ENCODE measurements around the gene CHN1.

Gene CHN1

DNA sequence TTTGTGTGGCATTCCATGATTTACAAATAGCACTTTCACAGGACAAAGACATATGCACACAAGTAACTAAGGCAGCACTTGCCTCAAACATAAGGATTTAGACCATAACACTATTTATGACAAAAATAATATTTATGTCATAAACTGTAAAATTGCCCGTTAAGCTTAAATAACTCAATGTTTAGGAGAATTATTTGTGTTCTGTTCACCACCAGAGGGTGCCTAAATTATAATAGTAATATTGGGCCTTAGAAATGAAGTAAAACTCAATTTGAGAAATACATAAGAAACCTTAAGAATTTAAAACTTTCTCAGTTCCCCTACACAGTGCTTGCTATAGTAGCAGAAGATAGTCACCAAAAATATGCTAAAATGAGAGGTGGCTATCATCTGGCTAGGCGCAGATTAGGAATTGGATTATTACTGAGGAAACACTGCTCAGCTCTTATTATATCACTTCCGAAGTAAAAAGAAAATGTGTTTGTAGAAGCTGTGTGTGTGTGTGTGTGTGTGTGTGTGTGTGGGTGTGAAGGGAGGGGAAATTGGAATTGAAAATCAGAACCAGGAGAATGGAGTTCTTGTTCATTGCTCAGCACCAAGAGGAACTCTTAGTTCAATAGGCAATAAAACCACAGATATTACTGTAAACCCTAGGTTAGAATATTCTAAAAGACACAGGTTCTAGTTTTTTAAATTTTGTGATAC is 4.9 kb upstream of the CHN1 start:
- no peak for DNase-seq

DNA sequence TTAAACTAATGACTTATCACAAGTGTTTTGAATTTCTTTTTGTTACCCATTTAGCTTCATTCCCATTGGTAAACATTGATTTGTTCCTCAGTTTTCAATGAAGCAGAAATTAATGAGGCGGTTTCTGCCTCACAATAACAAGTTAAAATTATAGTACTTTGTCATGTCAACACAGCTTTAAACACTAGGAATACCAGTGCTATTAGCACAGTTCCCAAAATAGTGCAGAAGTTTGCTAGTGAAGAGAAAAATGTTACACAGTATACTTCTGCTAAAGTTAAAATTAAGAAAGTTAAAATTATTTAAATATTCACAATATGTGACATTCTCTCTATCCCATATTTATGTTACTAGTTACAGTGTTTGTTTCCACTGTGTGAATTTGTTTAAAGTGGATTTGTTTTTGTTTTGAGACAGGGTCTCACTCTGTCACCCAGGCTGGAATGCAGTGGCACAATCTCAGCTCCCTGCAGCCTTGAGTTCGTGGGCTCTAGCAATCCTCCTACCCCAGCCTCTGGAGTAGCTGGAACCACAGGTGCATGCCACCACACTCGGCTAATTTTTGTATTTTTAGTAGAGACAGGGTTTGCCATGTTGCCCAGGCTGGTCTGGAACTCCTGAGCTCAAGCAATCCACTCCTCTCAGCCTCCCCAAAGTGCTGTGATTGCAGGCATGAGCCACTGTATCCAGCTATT is 3.8 kb upstream of the CHN1 start:
- no peak for DNase-seq

DNA sequence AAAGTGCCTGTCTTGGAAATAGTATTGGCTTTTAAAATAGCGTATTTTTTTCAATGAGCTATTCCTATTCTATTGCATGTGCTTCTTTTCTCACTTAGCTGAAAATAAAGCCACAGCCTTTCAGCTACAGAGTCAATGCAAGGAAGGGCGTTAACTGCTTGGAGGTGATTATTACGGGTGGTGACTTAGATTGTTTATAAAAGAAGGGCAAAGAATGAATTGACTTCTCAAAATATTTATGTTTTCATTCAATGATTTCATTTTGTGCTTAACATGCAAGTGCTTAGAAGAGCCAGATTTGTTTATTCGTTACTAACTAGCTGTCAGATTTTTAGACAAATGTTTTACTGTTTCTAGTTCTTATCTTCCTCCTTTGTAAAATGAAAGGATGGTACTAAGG is 2.8 kb upstream of the CHN1 start:
- DNase-seq, result no peak

DNA sequence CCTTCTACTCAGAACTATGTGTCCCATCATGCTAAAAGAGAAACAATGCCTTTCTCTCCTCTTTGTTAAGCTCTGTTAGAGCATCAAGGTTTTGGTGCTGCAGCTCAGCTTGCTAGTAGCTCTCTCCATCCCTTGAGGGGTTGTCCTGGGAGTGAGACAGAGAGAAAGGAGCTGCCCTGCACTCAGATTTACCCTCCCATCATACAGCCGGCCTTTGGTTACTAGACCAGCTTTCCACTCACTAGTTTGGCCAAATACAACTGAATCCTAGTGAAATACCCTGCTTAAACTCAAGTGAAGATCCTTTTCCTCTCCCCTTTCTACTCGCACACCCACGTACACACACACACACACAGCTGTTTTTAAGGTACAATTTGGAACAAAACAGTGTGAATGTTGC is 2.3 kb upstream of the CHN1 start:
- DNase-seq, result no peak

DNA sequence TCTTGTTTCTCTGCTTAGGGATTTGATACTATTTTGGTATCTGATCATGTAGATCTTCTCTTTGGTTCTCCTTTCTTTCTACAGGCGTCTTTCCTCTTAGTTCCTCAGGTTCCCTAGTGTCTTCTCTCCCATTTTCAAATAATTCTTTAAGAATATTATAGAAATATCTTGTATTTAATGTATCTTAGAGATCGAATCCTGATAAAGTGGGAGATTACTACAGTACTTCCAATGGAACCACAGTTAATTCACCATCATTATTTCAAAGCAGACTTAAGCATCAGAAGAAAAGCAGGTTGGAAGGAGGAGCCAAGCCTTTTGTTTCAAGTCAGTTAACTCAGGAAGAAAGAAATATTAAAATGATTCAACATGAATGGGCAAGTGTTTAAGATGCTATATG is 1.1 kb upstream of the CHN1 start:
- no peak for DNase-seq

DNA sequence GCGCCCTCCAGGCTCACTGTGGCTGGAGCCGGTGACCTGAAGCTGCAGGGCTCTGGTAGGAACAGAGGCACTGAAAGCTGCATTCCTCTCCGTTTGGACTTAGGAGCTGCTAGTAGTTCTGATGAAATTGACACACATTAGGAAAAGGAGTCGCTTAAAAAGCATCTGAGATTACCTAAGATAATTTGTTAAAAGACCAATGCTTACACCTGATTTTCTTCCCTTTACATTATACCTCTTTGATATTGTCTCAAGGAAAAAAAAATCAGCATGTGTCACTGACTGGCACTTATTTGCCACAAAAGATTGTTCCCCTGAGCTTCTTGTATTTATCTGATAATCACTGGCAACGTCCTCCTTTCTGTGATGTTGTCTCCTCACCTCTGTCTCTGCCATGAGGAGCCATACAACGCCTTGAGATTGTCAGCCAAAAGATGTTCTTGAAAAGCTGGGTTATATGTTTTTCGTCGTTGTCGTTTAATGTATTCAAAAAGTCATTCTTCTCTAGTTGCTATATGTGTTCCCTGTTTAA is 618 bp upstream of the CHN1 start:
- DNase-seq, result no peak

DNA sequence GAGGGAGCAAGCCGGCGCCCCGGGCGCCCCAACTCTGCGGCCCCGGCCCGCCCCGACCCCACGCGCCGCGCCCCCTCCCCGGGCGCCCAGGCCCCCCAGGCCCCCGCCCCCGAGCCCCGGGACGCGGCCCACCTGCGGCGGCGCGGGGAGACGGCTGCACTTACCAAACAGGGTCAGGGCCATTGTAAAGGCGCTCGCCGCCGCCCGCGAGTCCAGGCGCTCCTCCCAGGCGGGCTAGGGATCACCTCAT is 526 bp downstream of the CHN1 start:
- no peak for DNase-seq

DNA sequence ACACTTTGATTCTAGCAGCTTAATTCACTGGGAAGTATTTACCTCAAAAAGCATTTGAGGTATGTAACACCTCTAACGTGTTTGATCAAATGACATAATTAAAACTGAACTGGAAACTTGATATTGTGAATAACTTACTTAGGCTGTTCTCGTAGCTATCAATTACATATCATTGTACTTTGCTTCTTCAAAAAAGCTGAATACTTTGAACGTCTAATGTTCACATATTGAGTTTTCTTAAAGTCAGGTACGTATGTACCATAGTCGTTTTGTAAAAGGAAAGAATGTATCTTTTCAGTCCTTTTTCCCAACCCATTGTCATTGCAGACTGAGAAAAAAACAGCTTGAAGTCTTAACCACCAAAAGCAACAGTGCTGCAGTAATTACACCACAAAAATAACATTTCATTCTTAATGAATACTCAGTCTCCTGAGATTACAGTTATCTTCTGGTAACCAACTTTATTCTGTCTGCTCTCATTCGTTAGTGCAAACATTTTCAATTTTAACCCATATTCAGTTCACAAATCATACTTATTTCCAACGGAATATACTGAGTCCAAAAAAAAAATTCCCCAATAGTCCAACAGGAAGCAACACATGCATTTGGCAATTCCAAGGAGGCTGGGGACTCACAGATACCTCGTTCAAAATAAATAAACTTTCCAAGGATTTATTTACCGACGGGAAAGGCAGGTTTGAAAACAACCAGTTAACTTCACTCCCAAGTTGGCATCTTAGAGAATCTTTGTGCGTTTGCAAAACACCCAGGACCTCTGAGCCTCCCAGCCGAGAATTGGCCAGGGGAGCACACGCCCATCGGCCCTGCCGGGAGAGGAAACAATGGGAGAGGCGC is 1.1 kb downstream of the CHN1 start:
- DNase-seq, result no peak

DNA sequence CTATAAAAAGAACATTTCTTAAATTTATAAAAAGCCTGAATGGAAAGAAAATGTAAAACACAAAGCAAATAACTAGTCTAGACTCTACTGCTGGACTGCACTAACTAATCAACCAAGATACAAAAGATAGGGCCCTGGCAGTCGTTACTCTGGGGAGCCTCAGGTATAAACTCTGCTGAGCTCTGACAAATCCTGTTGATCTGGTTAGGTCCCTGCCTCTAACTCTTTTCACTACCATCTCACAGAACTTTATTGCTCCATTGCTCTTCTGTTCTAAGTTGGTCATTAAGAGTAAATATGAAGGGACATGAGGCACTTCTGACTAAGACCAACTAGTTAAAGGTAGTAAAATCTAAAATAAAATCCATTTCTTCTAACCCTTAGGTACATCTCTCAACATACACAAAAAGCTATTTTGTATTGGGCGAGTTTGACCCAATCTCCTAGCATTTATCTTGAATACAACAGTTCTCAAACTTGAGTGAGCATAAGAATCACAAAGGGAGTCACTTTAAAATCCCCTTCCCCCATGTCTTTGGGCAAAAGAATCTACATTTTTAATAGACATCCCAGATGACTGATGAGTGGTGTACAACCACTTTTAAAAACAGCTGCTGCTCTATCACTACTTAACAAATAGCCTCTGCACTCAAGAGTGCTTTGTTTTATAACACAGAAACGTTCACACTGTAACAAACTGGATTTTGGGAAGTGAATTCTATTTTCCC is 2.5 kb downstream of the CHN1 start:
- DNase-seq, result no peak

DNA sequence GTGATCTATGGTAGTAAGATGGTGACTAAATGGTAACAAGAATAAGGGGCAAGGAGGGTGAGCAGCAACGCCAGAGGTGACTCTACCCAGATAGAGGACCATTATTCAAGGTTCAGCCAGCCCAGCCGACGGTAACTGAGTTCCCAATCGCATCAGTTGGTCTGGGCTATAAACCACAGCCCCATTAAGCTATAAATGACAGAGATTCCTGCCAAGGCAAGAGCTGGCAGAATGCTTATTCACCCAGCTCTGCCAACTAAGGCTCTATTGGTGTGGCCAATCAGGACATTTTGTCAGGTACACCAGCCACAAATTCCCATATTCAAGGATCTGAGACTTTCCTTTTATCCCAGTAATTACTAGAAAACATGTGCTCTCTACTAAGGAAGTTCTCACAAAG is 3.6 kb downstream of the CHN1 start:
- DNase-seq, result no peak

DNA sequence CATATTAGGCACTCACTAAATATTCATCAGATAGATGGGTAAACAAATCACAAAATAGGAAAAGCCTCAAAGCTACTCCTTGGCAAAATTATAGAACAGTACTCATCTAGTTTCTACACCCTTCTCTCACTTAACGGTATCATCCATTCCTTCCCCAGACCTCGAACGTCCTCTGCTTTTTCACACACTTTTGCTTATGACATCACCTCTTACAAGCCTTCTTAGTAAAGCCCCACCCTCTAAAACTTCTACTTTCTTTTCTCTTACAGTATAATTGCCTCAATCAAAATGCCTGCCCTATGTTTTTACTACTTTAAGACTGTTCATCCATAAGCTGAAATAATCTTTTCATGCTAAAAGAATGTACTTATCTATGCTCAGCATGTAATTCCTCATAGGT is 8.1 kb downstream of the CHN1 start:
- no peak for DNase-seq

DNA sequence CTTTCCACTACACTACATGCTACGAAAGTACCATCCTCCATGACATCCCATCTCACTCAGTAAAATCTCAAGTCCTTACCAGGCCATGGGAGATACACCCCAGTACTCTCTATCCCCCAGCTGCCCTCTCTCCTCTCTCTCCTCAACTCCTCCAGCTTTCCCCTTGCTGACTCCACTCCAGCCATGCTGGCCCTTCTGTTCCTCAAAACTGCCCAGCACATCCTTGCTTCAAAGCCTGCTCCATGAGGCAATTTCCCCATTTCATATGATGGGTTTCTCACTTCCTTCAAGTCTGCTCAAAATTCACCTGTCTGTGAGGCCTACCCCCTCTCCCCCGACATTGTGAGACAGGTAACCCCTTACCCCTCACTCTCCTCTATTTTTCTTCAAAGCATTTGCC is 8.6 kb downstream of the CHN1 start:
- DNase-seq, result no peak

DNA sequence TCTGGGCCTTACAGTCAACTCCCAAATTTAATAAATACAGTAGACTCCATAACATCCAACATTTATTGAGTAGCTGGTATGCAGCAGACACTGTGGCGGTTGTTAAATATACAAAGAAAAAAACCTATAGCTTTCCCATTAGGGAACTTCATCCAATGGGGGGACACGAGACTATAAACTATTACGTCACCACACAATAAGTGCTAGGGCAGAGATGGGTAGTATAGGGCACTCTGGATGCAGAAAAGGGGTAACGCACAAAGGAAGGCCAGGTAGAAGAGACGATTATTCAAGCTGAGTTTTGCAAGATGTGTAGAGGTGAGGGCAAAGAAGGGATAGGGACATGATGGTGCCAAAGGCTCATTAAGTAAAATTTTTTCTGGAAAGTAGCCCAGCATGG is 10.8 kb downstream of the CHN1 start:
- no peak for DNase-seq

DNA sequence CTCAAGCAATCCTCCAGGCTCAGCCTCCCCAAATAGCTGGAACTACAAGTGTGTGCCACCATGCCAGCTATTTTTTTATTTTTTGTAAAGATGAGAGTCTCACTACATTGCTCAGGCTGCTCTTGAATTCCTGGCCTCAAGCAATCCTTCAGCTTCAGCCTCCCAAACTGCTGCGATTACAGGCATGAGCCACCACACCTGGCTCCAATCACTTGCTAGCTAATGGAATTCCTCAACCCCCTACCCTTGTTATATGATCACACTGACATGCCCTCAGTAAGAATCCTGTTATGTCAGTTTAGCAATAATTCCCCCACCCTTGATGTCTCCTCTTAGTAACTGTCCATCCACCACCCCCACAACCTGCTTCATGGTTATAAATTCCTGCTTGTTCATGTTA is 12.3 kb downstream of the CHN1 start:
- no peak for DNase-seq

DNA sequence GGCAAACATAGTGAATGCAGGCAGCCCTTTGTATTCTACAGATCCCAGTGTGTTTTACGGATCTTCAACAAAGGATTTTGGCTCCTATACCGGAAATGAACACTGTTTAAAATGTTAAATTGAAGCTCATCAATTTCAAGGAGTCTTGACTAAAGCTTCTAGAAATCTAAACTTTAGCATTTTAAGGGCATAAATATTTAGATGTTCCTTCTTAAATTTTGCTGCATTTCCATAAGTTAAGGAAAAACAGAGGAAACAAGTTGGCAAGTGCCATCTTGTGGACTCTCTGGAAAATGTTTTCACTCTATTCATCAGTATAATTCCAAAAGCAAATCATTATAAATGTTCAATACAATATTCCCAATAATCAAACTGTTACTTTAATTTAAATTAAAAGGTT is 19.6 kb downstream of the CHN1 start:
- DNase-seq, result no peak

DNA sequence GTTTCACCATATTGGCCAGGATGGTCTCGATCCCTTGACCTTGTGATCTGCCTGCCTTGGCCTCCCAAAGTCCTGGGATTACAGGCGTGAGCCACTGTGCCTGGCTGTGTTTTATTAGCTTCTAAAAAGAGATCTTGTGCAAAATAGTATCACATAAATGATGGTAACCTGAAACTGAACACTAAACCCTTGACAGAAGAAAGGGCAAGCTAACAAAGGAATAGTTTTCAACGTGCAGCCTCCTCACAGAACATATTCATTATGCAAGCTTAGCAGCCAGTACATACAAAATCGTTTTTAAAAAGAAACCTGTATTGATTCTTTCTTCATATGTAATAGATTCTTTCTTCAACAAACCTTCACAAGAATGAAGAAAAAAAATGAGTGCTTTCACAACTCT is 20.6 kb downstream of the CHN1 start:
- DNase-seq, result no peak

DNA sequence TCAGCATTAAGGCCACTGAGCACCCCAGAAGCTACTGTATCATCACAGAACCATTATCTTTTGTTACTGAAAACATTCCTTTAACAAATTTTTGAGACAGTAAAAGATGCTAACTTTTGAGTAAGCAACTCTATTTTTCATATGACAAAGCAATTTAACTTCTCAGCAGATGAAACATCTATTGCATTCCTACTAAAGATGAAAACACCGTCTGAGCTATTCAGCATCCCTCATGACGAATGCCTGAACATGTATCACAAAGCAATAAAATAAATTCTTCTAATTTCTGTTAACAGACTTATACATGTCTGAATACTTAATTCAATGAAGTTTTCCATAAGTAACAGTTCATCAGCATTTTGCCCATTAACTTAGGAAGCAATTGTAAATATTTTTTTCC is 23.9 kb downstream of the CHN1 start:
- DNase-seq, result no peak

DNA sequence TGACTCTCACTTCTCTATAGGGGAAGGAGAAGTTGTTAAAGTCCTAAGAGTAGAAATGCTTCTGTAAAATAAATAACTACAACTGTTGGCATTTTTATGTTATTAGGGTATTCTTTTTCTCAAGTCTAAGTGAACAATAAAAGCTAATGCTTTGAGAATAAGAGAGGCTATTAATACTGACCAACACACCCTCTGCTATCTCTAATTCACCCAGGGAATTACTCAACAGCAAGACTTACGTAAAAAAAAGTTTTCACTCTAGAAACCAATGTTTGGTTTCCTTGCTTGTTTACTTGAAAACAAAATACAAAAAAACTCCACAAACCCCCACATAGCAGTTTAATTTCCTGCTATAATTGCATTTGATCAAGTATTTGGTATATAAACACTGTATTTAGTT is 25.2 kb downstream of the CHN1 start:
- no peak for DNase-seq

DNA sequence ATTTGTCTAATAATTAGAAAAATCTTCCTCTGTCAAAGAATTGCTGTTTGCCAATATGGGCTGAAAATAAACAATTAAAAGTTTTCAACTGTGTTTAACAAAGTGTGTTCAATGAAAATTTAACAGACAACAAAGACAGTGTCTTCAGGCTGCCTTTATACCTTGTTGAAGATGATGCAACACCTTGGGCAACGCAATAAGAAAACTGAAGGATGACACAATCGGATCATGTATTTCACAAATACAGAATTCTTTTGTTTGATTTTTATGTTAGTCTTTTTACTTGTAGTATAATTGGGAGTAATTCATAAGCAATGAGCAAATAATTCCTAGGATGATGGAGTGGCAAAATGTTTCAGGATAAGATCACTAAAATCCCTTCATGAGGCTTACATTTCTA is 27.8 kb downstream of the CHN1 start:
- DNase-seq, result no peak

DNA sequence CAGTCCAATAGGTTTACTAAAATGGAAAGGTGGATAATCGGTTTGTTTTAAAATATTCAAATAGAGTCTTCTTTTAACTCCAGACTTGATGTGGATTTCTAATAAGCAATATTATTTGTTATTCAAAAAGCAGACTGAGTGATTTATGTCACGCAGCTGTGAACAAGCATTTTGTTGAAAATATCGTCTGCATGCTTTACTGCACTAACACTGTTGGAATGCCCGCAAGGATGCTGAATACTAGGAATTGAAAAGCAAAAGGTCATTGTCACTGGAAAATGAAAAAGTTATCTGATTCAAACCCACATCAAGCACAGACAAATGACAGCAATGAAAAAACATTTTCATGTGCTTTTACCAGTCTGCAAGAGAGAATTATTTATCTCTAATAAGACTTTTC is 31.1 kb downstream of the CHN1 start:
- DNase-seq, result no peak

DNA sequence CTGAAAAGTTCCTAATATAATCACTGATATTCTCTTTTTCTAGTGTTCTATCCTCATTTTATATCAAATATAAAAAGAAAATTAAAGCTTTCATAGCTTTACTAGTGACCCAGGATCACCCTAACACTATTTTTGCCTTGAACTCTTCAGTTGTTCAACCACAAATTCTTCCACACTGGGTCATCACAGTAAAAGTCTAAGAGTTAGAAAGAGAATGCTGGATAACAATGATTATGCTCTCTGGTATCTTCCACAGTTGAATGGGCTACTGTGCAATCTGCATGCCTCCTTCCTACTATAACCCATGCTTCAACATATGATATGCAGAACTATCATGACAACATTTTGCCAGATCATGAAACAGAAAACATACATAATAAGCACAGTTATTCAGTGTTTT is 32.3 kb downstream of the CHN1 start:
- no peak for DNase-seq

DNA sequence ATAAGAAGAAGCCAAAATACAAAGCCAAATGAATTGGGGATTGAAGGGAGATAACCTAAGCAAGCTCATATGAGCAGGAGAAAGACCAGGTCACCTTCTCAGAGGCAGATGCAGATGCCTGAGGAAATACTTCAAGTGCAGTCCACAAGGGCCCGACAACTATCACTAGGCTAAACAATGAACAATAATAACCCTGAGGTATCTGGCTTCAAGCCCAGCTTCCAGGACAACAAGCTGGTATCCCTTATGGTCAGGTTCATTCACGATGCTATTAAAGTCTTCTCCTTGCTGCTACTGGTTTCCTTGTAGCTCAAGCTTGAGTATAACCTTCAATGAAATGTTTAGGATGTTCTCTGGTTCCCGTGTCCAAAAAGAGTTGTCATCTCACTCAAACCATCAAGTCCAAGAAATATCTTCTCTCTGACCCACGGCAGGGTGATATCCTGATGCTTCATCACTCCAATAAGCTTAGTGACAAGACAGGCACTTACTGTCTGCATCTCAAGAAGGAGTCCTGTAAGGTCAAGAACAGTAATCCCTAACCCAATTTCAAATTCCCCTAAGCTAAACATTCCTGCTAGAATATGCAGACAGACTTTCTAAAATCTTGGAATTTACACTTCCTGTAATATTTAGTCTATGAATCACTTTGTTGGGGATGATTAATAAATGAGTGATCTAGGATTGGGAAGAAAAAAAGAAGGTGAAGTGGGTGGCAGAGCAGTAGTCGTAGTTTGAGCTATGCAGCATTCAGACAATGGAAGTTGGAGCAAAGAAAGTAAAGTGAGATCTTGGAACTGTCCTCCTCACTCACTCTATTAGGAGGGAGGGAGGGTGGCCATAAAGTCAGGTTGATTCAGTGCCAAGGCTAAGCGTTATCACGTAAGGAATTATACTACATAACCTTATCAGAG is 33.1 kb downstream of the CHN1 start:
- DNase-seq, result no peak
